Liver (tissue), 9 donors: ENCODE measurements around the gene INHBB. TPM values are rescaled to one million over a fixed set of nuclear protein-coding genes. Genes with fewer than 3 reads are reported as not detected.

Experiments used
- DNase-seq: peaks from one replicate; pipeline ENCODE4 v3.0.0-alpha.2; 2017; ENCODE audit warnings: low spot score
- H3K27ac ChIP-seq, 2 donors: one replicate each; pipeline ENCODE4 v1.7.0; 2013; ENCODE audit warnings: inconsistent platforms in 2 of 2, low read length in 2 of 2, control low read depth in 1 of 2, low read depth in 1 of 2, mild to moderate bottlenecking in 1 of 2
- H3K27me3 ChIP-seq, 4 donors: one replicate each; pipeline versions ENCODE4 v1.6.1 to v1.7.0; 2013; ENCODE audit warnings: low read length in 3 of 4, inconsistent platforms in 1 of 4, mild to moderate bottlenecking in 1 of 4, moderate library complexity in 1 of 4; ENCODE audit not compliant: control insufficient read depth in 4 of 4, insufficient read depth in 4 of 4
- H3K36me3 ChIP-seq, 4 donors: one replicate each; pipeline versions ENCODE4 v1.6.1 to v1.7.0; 2013; ENCODE audit warnings: low read length in 3 of 4, mild to moderate bottlenecking in 3 of 4, low read depth in 1 of 4, moderate library complexity in 1 of 4; ENCODE audit not compliant: control insufficient read depth in 4 of 4, insufficient read depth in 3 of 4
- H3K4me1 ChIP-seq, 4 donors: one replicate each; pipeline versions ENCODE4 v1.6.1 to v1.7.0; 2013; ENCODE audit warnings: low read length in 3 of 4, mild to moderate bottlenecking in 3 of 4, moderate library complexity in 1 of 4; ENCODE audit not compliant: control insufficient read depth in 4 of 4, insufficient read depth in 4 of 4
- H3K4me3 ChIP-seq, 3 donors: one replicate each; pipeline versions ENCODE4 v1.6.1 to v1.7.0; 2013; ENCODE audit warnings: low read length in 3 of 3, control low read depth in 1 of 3, low read depth in 1 of 3, mild to moderate bottlenecking in 1 of 3
- H3K9ac ChIP-seq, 2 donors: one replicate each; pipeline ENCODE4 v1.7.0; 2013; ENCODE audit warnings: low read length in 2 of 2, mild to moderate bottlenecking in 2 of 2, moderate library complexity in 2 of 2, control low read depth in 1 of 2, low read depth in 1 of 2
- H3K9me3 ChIP-seq, 4 donors: one replicate each; pipeline versions ENCODE4 v1.6.1 to v1.7.0; 2013; ENCODE audit warnings: low read length in 3 of 4; ENCODE audit not compliant: control insufficient read depth in 4 of 4
- CTCF ChIP-seq: fragments of 150-350 bp; IDR thresholded peaks from 2 replicates; pipeline ENCODE4 v1.5.1; 2017; ENCODE audit warnings: improper control_type of control experiment, low read depth, low read length; ENCODE audit not compliant: missing input control
- EGR1 ChIP-seq, 2 donors: IDR thresholded peaks; 2 replicates each; pipeline ENCODE4 v1.6.1; 2016 to 2018; ENCODE audit warnings: antibody characterized with exemption in 2 of 2, low read depth in 2 of 2
- FOXA1 ChIP-seq: IDR thresholded peaks from 2 replicates; pipeline ENCODE4 v1.6.1; 2016; ENCODE audit warnings: antibody characterized with exemption
- FOXA2 ChIP-seq: IDR thresholded peaks from 2 replicates; pipeline ENCODE4 v1.6.1; 2016; ENCODE audit warnings: antibody characterized with exemption
- GABPA ChIP-seq, 2 donors: IDR thresholded peaks in 1 of 2; conservative IDR thresholded peaks in 1 of 2; 2 replicates each; pipeline ENCODE4 v1.6.1; 2016; ENCODE audit warnings: antibody characterized with exemption in 2 of 2, mild to moderate bottlenecking in 1 of 2, moderate library complexity in 1 of 2
- HNF4A ChIP-seq, 2 donors: conservative IDR thresholded peaks; 2 replicates each; pipeline ENCODE4 v1.6.1; 2016; ENCODE audit warnings: antibody characterized with exemption in 2 of 2, mild to moderate bottlenecking in 2 of 2
- HNF4G ChIP-seq: IDR thresholded peaks from 2 replicates; pipeline ENCODE4 v1.6.1; 2016; ENCODE audit warnings: antibody characterized with exemption
- JUND ChIP-seq, 2 donors: IDR thresholded peaks; 2 replicates each; pipeline ENCODE4 v1.6.1; 2016; ENCODE audit warnings: antibody characterized with exemption in 2 of 2
- NR2F2 ChIP-seq: IDR thresholded peaks from 2 replicates; pipeline ENCODE4 v1.6.1; 2016; ENCODE audit warnings: antibody characterized with exemption
- RAD21 ChIP-seq, 2 donors: IDR thresholded peaks; 2 replicates each; pipeline ENCODE4 v1.6.1; 2016; ENCODE audit warnings: antibody characterized with exemption in 2 of 2, mild to moderate bottlenecking in 2 of 2
- REST ChIP-seq: IDR thresholded peaks from 2 replicates; pipeline ENCODE4 v1.6.1; 2016; ENCODE audit warnings: antibody characterized with exemption, mild to moderate bottlenecking
- RXRA ChIP-seq, 2 donors: IDR thresholded peaks; 2 replicates each; pipeline ENCODE4 v1.6.1; 2017 to 2018; ENCODE audit warnings: antibody characterized with exemption in 2 of 2, mild to moderate bottlenecking in 1 of 2
- SP1 ChIP-seq: IDR thresholded peaks from 2 replicates; pipeline ENCODE4 v1.6.1; 2018; ENCODE audit warnings: antibody characterized with exemption, mild to moderate bottlenecking
- TAF1 ChIP-seq: conservative IDR thresholded peaks from 2 replicates; pipeline ENCODE4 v1.6.1; 2016; ENCODE audit warnings: antibody characterized with exemption, mild to moderate bottlenecking
- YY1 ChIP-seq: IDR thresholded peaks from 2 replicates; pipeline ENCODE4 v1.6.1; 2016; ENCODE audit warnings: antibody characterized with exemption, mild to moderate bottlenecking
- WGBS: extraction: QIAGEN DNeasy Blood & Tissue Kit; methylation state at CpG from one replicate; pipeline ENCODE4 v1.1.7; 2013; 5-methylcytosine and 5-hydroxymethylcytosine counted together
- polyA plus RNA-seq, 2 donors: library from polyadenylated mRNA; stranded (reverse) in 1 of 2; unstranded in 1 of 2; fragments of 200-250 nt in 1 of 2; fragments of >200 nt in 1 of 2; fragmentation: Nextera tagmentation in 1 of 2; extraction: Ambion mirVana in 1 of 2; gene quantifications; one replicate each; pipeline versions ENCODE4 v1.2.1 to v1.2.3, GENCODE V29; 2013 to 2015
- total RNA-seq, 2 donors: library from RNA; depleted of rRNA; stranded (reverse); fragments of >200 nt; gene quantifications; one replicate each; pipeline ENCODE4 v1.2.3, GENCODE V29; 2014
- TF ChIP-seq, protein P1 (sequence below): IDR thresholded peaks from 2 replicates; pipeline ENCODE4 v1.6.1; 2016; ENCODE audit warnings: antibody characterized with exemption
- TF ChIP-seq, protein P2 (sequence below): IDR thresholded peaks from 2 replicates; pipeline ENCODE4 v1.6.1; 2016; ENCODE audit warnings: antibody characterized with exemption
- TF ChIP-seq, protein P3 (sequence below): IDR thresholded peaks from 2 replicates; pipeline ENCODE4 v1.6.1; 2016; ENCODE audit warnings: antibody characterized with exemption
- donor health status: healthy.
- donor health status: healthy.
- donor health status: healthy.
- donor health status: healthy.
- donor health status: healthy.

INHBB gene
- total and polyA plus RNA-seq, 4 donors = 0.36 to 7.4 (median 2.1) TPM

GRCh38 chr2:120395221-120396012 lies 49.5 kb downstream of the INHBB start (continued):
- TF ChIP-seq EGR1 (IDR thresholded peaks at IDR 0.05; ENCODE audit: low read depth in 2 of 2) (no peak), TAF1 (no peak)

DNA sequence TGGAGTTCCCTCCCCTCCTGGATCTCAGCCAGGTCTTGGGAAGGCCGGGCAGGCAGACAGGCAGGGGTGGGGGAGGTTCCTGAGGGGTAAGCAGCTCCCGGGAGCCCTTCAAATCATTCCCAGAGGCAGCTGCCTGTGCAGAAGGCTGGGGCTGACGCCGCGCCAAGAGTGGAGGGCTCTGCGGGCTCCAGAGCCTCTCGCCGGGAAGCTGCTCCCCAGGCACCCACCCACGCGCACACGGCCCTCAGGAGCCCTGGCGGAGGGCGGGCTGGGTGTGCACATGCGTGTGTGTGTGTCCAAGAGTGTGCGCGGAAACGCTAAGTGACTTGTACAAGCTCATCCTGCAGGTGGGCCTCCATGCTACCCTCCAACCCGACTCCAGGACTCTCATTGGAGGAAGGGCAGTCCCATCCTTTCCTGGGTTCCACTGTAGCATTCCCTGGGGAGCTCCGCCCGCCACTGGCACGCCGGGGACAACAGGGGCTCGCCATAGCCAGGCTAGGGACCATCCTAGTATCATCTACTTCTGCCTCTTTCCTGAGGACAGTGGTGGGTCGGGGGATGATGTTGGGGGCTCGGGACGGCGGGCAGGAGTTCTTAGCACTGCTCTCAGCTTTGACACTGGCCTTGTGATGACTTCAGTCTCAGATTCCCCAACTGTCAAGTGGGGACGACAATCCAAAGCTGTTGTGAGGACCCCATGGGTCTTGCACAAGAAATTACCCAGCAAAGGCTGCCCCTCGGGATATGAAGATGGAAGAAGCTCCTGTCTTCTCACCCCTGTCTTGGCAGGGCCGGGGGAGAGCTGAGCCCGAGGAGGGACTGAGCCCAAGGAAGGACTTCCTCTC lies 50.3 kb downstream of the INHBB start:
- Histone ChIP-seq H3K27ac (no peak overlapping the region), H3K9me3 (no peaks in the 10 kb centered on the region), H3K4me3 (no peak overlapping the region), H3K36me3 (no peaks in the 10 kb centered on the region), H3K9ac (no peak overlapping the region), H3K4me1 (no peaks in the 10 kb centered on the region), H3K27me3 (no peaks in the 10 kb centered on the region)
- DNase-seq = peak; percentile 34
- TF ChIP-seq EGR1 (IDR thresholded peaks at IDR 0.05; ENCODE audit: low read depth in 2 of 2) = no peak
- no peak for TF ChIP-seq RAD21 (IDR thresholded peaks at IDR 0.05)
- TF ChIP-seq CTCF = no peak
- TF ChIP-seq TAF1 = no peak
- no peak for TF ChIP-seq NR2F2
- TF ChIP-seq RXRA (IDR thresholded peaks at IDR 0.05) = no peak
- no peak for TF ChIP-seq HNF4G
- no peak for TF ChIP-seq FOXA1
- TF ChIP-seq JUND (IDR thresholded peaks at IDR 0.05) = no peak
- TF ChIP-seq, protein P1, sequence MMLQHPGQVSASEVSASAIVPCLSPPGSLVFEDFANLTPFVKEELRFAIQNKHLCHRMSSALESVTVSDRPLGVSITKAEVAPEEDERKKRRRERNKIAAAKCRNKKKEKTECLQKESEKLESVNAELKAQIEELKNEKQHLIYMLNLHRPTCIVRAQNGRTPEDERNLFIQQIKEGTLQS = no peak
- no peak for TF ChIP-seq REST
- no peak for TF ChIP-seq HNF4A (conservative IDR thresholded peaks at IDR 0.05)
- no peak for TF ChIP-seq YY1
- TF ChIP-seq SP1 = no peak
- TF ChIP-seq GABPA (IDR thresholded peaks at IDR 0.05 in 1 of 2, conservative IDR thresholded peaks at IDR 0.05 in 1 of 2) = no peak
- TF ChIP-seq, protein P2, sequence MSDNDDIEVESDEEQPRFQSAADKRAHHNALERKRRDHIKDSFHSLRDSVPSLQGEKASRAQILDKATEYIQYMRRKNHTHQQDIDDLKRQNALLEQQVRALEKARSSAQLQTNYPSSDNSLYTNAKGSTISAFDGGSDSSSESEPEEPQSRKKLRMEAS = no peak
- TF ChIP-seq FOXA2 = no peak
- TF ChIP-seq, protein P3, sequence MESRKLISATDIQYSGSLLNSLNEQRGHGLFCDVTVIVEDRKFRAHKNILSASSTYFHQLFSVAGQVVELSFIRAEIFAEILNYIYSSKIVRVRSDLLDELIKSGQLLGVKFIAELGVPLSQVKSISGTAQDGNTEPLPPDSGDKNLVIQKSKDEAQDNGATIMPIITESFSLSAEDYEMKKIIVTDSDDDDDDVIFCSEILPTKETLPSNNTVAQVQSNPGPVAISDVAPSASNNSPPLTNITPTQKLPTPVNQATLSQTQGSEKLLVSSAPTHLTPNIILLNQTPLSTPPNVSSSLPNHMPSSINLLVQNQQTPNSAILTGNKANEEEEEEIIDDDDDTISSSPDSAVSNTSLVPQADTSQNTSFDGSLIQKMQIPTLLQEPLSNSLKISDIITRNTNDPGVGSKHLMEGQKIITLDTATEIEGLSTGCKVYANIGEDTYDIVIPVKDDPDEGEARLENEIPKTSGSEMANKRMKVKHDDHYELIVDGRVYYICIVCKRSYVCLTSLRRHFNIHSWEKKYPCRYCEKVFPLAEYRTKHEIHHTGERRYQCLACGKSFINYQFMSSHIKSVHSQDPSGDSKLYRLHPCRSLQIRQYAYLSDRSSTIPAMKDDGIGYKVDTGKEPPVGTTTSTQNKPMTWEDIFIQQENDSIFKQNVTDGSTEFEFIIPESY = no peak
- 77% methylated on average over 31 of the region's 31 CpGs for WGBS
